A549 (cell line): ENCODE data around the gene ARHGAP27. TPM values are rescaled to one million over a fixed set of nuclear protein-coding genes. Genes with fewer than 3 reads are reported as not detected.

Experiments
- ATAC-seq, 2 experiments: fragments of 200-7000 bp in 1 of 2; fragments of >200 bp in 1 of 2; cut with Nextera tagmentation in 1 of 2; cut with Tn5 transposase in 1 of 2; 3 replicates each; pipeline versions ENCODE4 v1.8.0 to v1.9.1; 2018 to 2020; ENCODE audit warnings: mild to moderate bottlenecking in 1 of 2, moderate library complexity in 1 of 2
- CTCF ChIA-PET: fragments of 300-600 bp; sonication (Branson Sonifier 250); formaldehyde crosslinking; extraction: SDS; loops from one replicate; lab custom pipeline; 2021; ENCODE audit warnings: antibody characterized with exemption, inconsistent platforms; lab: Yijun Ruan, JAX
- POLR2A ChIA-PET: fragments of 350-600 bp; formaldehyde crosslinking; extraction: SDS; loops from one replicate; lab custom pipeline; 2021; ENCODE audit warnings: antibody characterized with exemption, inconsistent platforms; lab: Yijun Ruan, JAX
- DNase-seq, 2 experiments: peaks; one replicate each; pipeline versions ENCODE4 v3.0.0 to v3.0.0-alpha.2; 2011 to 2016; ENCODE audit warnings: low read depth in 1 of 2, low spot score in 1 of 2
- FAIRE-seq: peaks from 2 replicates; lab custom pipeline; 2011; peaks lifted over from hg19 to GRCh38; lab: Jason Lieb, UNC
- H3K27ac ChIP-seq, 2 experiments: fragments of >200 bp; sonication (Bioruptor Twin); formaldehyde crosslinking; 3 replicates each; pipeline ENCODE4 v1.5.1; 2016 to 2017
- H3K4me1 ChIP-seq: fragments of >200 bp; sonication (Bioruptor Twin); formaldehyde crosslinking; 3 replicates; pipeline ENCODE4 v1.6.1; 2016
- H3K4me2 ChIP-seq: fragments of >200 bp; sonication (Bioruptor Twin); formaldehyde crosslinking; 3 replicates; pipeline ENCODE4 v1.6.1; 2016
- H3K4me3 ChIP-seq: fragments of >200 bp; sonication (Bioruptor Twin); formaldehyde crosslinking; 3 replicates; pipeline ENCODE4 v1.5.1; 2016
- H3K9me3 ChIP-seq: fragments of >200 bp; sonication (Bioruptor Twin); formaldehyde crosslinking; 3 replicates; pipeline ENCODE4 v1.6.1; 2016
- BHLHE40 ChIP-seq: IDR thresholded peaks from 2 replicates; pipeline ENCODE4 v1.6.1; 2012; ENCODE audit warnings: low read depth, low read length, inconsistent platforms
- CBX8 ChIP-seq: fragments of 200-600 bp; sonication (generic); IDR thresholded peaks from 2 replicates; pipeline ENCODE4 v1.6.1; 2016
- CEBPB ChIP-seq, 2 experiments: fragments of >200 bp in 1 of 2; sonication (Bioruptor Twin) in 1 of 2; formaldehyde crosslinking in 1 of 2; IDR thresholded peaks; 2 replicates each; pipeline ENCODE4 v1.6.1; 2012 to 2016
- CHD4 ChIP-seq: fragments of 200-600 bp; sonication (generic); IDR thresholded peaks from 2 replicates; pipeline ENCODE4 v1.6.1; 2016; ENCODE audit warnings: antibody characterized with exemption, mild to moderate bottlenecking, borderline replicate concordance
- EHMT2 ChIP-seq: fragments of 200-600 bp; sonication (generic); IDR thresholded peaks from 2 replicates; pipeline ENCODE4 v1.6.1; 2016; ENCODE audit warnings: antibody characterized with exemption, low read depth, mild to moderate bottlenecking, moderate library complexity
- FOSB ChIP-seq: fragments of 250-450 bp; sonication (Bioruptor Pico); IDR thresholded peaks from 2 replicates; pipeline ENCODE4 v1.5.0; 2020; ENCODE audit warnings: mild to moderate bottlenecking, moderate library complexity
- FOSL2 ChIP-seq, 2 experiments: fragments of 450-650 bp in 1 of 2; fragments of >200 bp in 1 of 2; sonication (Bioruptor Twin) in 1 of 2; formaldehyde crosslinking; IDR thresholded peaks; 2 replicates each; pipeline versions ENCODE4 v1.5.0 to v1.6.1; 2016 to 2020; ENCODE audit warnings: mild to moderate bottlenecking in 1 of 2, moderate library complexity in 1 of 2
- HES2 ChIP-seq: fragments of >200 bp; sonication (Bioruptor Twin); formaldehyde crosslinking; IDR thresholded peaks from 2 replicates; pipeline ENCODE4 v1.6.1; 2016
- JUN ChIP-seq, 2 experiments: fragments of >200 bp; sonication (Bioruptor Twin); formaldehyde crosslinking; IDR thresholded peaks; 2 replicates in 1 of 2; 3 replicates in 1 of 2; pipeline ENCODE4 v1.6.1; 2016 to 2017
- MAFK ChIP-seq: fragments of 450-650 bp; IDR thresholded peaks from 2 replicates; pipeline ENCODE4 v1.6.1; 2014; ENCODE audit not compliant: partially characterized antibody
- MAX ChIP-seq: IDR thresholded peaks from 2 replicates; pipeline ENCODE4 v1.6.1; 2012
- MAZ ChIP-seq: fragments of 150-350 bp; IDR thresholded peaks from 2 replicates; pipeline ENCODE4 v1.6.1; 2014; ENCODE audit warnings: antibody characterized with exemption, low read depth, low read length, borderline replicate concordance
- RAD21 ChIP-seq, 2 experiments: fragments of >200 bp in 1 of 2; sonication (Bioruptor Twin) in 1 of 2; formaldehyde crosslinking in 1 of 2; IDR thresholded peaks in 1 of 2; conservative IDR thresholded peaks in 1 of 2; 2 replicates in 1 of 2; 3 replicates in 1 of 2; pipeline ENCODE4 v1.6.1; 2012 to 2018; ENCODE audit warnings: inconsistent platforms in 1 of 2
- RFX5 ChIP-seq: fragments of 450-650 bp; IDR thresholded peaks from 2 replicates; pipeline ENCODE4 v1.7.1; 2014; ENCODE audit warnings: antibody characterized with exemption, mild to moderate bottlenecking, moderate library complexity
- RNF2 ChIP-seq: fragments of 200-600 bp; sonication (generic); IDR thresholded peaks from 2 replicates; pipeline ENCODE4 v1.6.1; 2016; ENCODE audit warnings: low read depth, mild to moderate bottlenecking, antibody characterized with exemption, moderate library complexity, borderline replicate concordance
- USF2 ChIP-seq: fragments of 450-650 bp; IDR thresholded peaks from 2 replicates; pipeline ENCODE4 v1.6.1; 2014; ENCODE audit warnings: antibody characterized with exemption
- ZFP36 ChIP-seq: fragments of 450-650 bp; IDR thresholded peaks from 2 replicates; pipeline ENCODE4 v1.6.1; 2014; ENCODE audit warnings: borderline replicate concordance; ENCODE audit not compliant: partially characterized antibody
- ZNF302 ChIP-seq: fragments of 250-450 bp; sonication (Bioruptor Pico); IDR thresholded peaks from 2 replicates; pipeline ENCODE4 v1.9.0; 2021; ENCODE audit warnings: inconsistent platforms, mild to moderate bottlenecking, moderate library complexity
- WGBS: methylation state at CpG from one replicate; pipeline ENCODE4 v1.1.6; 2017; ENCODE audit errors: missing lambda C conversion rate; 5-methylcytosine and 5-hydroxymethylcytosine counted together
- polyA plus RNA-seq, 4 experiments: library from polyadenylated mRNA; depleted of rRNA in 3 of 4; stranded (reverse); fragments of >200 nt; fragmentation: RNase III in 1 of 4; extraction: RNeasy Plus Mini Kit Qiagen cat#74134 plus additional on column Dnase treatment in 1 of 4; gene quantifications; 2 replicates in 3 of 4; 3 replicates in 1 of 4; pipeline ENCODE4 v1.2.3, GENCODE V29; 2011 to 2017

ARHGAP27 gene
- polyA plus RNA-seq, 2 of the 4 experiments (the other 2 are of a cell fraction): 10.0 to 16.4 TPM

GRCh38 chr17:45361451-45361850 is 71.2 kb downstream of the ARHGAP27 start:
- no peak overlapping the region for H3K4me3 ChIP-seq
- TF ChIP-seq MAZ: no peak
- TF ChIP-seq RFX5: no peak
- no peak for TF ChIP-seq HES2
- no peak for TF ChIP-seq CBX8
- TF ChIP-seq, all 56 proteins: peak for 0
- no peak overlapping the region for H3K4me2 ChIP-seq
- ChIA-PET POLR2A (interaction anchor here (0.7 kb wide), 1 partner anchor 11 kb away, joined by 3 read pairs; no protein-coding TSS in a partner anchor), CTCF (interaction anchor here (0.8 to 18.2 kb wide), 4 partner anchors 9 to 84 kb away, joined by 4 to 294 read pairs (median 24); no protein-coding TSS in a partner anchor)
- peaks cover 8% of the 10 kb centered on the region for H3K4me1 ChIP-seq
- H3K27ac ChIP-seq: no peak overlapping the region
- WGBS: 72% methylated on average over 3 of the region's 3 CpGs
- ATAC-seq: no peak
- FAIRE-seq: no peak
- no peak for DNase-seq
- H3K9me3 ChIP-seq: no peaks in the 10 kb centered on the region

GRCh38 chr17:45357364-45357997 is 75.2 kb downstream of the ARHGAP27 start:
- DNase-seq: no peak
- POLR2A ChIA-PET: interaction anchor here (1.2 kb wide), 1 partner anchor 15 kb away, joined by 3 read pairs; no protein-coding TSS in a partner anchor
- peaks cover 10% of the 10 kb centered on the region; the same call in 2 of the 3 replicates for H3K4me1 ChIP-seq
- no peak for FAIRE-seq
- no peak overlapping the region for H3K27ac ChIP-seq
- no peak for TF ChIP-seq FOSB
- TF ChIP-seq EHMT2: no peak
- TF ChIP-seq ZFP36: peak; percentile 76
- no peak for TF ChIP-seq RNF2
- TF ChIP-seq JUN (IDR thresholded peaks at IDR 0.05): no peak
- TF ChIP-seq RAD21 (conservative IDR thresholded peaks at IDR 0.05 in 1 of 2, IDR thresholded peaks at IDR 0.05 in 1 of 2): no peak
- TF ChIP-seq FOSL2 (IDR thresholded peaks at IDR 0.05): no peak
- TF ChIP-seq FOSL2 (CRISPR knock-in tag; IDR thresholded peaks at IDR 0.05): 0 out of 2 replicates have a peak, but pooled peaks have one; percentile 14
- 0 out of 3 replicates have a peak, but pooled peaks cover 2% of the 10 kb centered on the region for H3K9me3 ChIP-seq
- WGBS: 89% methylated on average over 5 of the region's 5 CpGs
- no peak overlapping the region for H3K4me3 ChIP-seq
- CTCF ChIA-PET: interaction anchor here (0.6 to 4.7 kb wide), 11 partner anchors 10 to 123 kb away, joined by 3 to 43 read pairs (median 4); no protein-coding TSS in a partner anchor
- no peak for ATAC-seq
- H3K4me2 ChIP-seq: no peak overlapping the region

GRCh38 chr17:45355087-45355486 is 77.6 kb downstream of the ARHGAP27 start:
- 47% methylated on average over 2 of the region's 2 CpGs for WGBS
- Histone ChIP-seq H3K4me3 (no peak overlapping the region), H3K27ac (peak overlapping the region in 1 of 2 experiments; percentile 60; a peak in 3 of 6 replicates), H3K4me1 (peaks cover 10% of the 10 kb centered on the region; the same call in 2 of the 3 replicates), H3K9me3 (peaks cover 20% of the 10 kb centered on the region; the same call in 2 of the 3 replicates), H3K4me2 (no peak overlapping the region)
- TF ChIP-seq BHLHE40 (no peak), CEBPB (IDR thresholded peaks at IDR 0.05) (no peak), ZNF302 (CRISPR knock-in tag) (no peak), USF2 (no peak), MAFK (no peak), MAX (peak; percentile 29; the same call in 1 of the 2 replicates), CHD4 (no peak)
- peak; percentile 80 to 91 for ATAC-seq
- peak in 1 of 2 experiments; percentile 78 for DNase-seq
- ChIA-PET CTCF (interaction anchor here (0.6 to 1.9 kb wide), 4 partner anchors 8 to 78 kb away, joined by 3 to 7 read pairs (median 4); no protein-coding TSS in a partner anchor), POLR2A (interaction anchor here (1.5 kb wide), 1 partner anchor 38 kb away, joined by 3 read pairs; the partner anchor contains the start of gene MAP3K14)
- no peak for FAIRE-seq
